GM12872 (cell line): ENCODE data around the gene OXA1L.

Experiments used
- TF ChIP-seq, protein P1 (sequence below): IDR thresholded peaks from 3 replicates; pipeline ENCODE4 v1.5.1; 2011; ENCODE audit warnings: low read depth, mild to moderate bottlenecking, low read length, moderate library complexity; ENCODE audit not compliant: insufficient read depth

Gene OXA1L

DNA sequence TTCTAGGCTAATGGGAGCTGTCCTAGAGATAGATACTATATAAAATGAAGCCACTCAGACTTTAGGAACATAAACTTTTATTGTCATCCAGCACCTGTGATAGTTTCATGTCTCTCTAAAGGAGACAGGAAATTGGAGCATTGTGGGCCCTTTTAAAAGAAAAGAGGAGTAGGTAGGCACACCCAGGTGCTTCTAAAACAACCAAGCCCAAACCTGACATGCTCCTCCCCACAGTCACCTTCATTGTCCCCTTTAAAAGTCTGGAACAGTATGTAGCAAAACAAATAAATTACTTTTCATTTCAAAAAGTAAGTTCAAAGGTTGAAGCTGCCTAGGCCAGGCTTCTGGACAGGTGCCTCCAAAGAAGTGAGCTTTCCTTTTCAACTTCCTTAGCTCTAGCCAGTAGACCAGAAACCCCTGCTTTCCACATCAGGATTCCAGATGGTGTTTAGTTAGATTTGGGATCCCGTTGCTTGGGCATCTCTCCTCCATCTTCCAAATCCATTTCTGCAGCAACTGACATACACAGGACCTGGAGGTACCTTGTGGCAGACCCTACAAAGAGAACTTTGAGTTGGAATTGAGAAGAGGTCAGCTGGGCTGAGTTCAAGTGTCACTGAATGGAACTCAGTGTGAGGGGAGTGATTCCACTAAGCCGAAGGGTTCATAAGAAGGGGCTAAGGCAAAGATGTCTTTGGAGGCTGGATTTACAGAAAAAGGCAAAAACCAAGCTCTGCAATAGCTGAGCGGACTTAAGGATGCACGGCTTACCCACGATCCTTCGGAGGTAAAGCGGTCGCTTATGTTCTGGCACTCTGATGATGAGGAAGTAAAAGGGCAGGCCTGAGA lies 6.9 kb downstream of the OXA1L start:
- TF ChIP-seq, protein P1, sequence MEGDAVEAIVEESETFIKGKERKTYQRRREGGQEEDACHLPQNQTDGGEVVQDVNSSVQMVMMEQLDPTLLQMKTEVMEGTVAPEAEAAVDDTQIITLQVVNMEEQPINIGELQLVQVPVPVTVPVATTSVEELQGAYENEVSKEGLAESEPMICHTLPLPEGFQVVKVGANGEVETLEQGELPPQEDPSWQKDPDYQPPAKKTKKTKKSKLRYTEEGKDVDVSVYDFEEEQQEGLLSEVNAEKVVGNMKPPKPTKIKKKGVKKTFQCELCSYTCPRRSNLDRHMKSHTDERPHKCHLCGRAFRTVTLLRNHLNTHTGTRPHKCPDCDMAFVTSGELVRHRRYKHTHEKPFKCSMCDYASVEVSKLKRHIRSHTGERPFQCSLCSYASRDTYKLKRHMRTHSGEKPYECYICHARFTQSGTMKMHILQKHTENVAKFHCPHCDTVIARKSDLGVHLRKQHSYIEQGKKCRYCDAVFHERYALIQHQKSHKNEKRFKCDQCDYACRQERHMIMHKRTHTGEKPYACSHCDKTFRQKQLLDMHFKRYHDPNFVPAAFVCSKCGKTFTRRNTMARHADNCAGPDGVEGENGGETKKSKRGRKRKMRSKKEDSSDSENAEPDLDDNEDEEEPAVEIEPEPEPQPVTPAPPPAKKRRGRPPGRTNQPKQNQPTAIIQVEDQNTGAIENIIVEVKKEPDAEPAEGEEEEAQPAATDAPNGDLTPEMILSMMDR, result no peak

DNA sequence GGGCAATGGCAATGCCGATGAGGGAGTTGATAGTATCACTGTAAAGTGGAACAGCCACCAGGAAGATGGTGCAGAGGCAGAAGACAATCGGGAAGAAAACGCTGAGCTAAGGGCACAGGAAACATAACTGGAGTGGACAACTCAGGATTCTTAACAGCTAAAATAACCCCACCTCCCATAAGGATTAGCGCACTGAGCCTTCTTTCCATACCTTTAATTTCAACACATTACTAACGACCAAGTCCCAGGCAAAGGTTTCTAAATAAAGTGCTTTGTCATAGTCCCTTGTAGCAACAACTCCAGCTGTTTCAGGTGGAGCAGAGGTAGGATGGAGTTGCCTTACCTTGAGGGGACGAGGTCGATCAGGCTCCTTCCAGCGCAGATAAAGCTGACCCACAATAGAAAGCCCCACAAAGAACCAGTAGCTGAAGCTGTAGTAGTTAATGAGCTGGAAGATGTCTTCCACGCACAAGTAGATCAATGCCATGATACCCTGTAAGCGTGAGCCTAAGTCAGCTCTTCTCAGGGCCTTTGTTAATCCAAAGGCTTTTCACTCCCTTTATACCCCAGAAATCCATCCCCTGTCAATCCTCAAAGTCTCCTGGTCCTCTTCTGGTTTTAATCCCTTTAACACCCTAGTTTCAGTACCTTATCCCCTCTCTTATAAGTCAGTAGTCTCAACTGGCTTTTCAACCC lies 7.7 kb downstream of the OXA1L start:
- TF ChIP-seq, protein P1, result no peak

DNA sequence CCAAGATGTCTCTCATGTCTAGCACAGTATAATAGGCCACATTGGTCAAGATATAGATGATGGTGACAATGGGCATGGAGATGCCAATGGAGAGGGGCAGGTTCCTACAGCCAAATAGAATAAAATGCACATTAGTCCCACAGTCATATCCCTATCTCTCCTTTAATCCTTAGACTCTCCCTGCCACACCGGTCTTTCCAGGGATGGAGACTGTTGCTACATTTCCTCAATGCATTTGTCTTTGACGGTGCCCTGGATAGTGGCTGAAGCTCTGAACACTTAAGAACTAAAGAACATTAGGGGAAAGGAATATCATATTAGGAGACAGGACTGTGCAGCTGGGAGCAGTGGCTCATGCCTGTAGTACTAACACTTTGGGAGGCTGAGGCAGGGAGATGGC lies 9.7 kb downstream of the OXA1L start:
- TF ChIP-seq, protein P1, result no peak

DNA sequence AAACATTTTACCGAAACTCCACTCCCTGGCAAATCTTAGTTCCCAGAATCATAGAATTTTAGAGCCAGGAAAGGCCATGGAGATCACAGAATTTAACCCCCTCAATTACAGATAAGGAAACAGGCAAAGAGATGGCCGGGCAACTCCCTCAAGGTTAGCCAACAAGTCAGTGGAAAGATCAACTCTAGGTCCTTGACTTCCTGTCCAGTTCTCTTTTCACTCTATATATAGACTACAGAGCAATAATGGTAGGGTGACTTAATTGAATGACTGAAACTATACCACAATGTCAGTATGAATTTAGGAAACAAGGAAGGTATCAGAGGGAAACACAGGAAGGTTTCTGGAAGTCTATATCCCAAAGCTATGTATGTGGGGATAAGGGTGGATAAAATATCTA lies 11.6 kb downstream of the OXA1L start:
- TF ChIP-seq, protein P1, result no peak

DNA sequence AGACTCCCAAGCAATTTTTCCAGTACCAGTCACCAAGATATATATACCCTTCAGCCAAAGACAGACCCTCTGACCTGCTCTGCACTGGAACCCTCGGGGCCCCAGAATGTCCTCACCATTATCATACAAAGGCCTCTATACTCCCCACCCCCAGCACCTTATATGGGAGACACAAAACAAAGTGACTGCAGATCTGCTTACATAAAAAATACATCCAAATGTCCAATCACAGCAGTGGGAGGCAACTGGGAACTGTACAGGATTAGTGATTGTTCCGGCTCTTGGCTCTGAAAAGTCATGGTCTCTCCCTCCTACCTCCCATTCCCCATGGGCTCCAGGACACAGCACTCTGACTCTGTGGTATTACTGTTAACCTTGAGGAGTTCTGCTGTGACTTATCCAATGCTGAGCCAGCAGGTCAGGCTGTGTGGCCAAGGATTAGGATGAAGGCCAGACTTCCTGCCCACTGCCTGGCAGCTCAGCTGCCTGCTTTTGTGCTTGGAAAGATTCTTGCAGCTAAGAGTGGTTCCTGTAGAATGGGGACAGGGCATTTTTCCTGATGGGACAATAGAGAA lies 13.7 kb downstream of the OXA1L start:
- TF ChIP-seq, protein P1, result no peak

DNA sequence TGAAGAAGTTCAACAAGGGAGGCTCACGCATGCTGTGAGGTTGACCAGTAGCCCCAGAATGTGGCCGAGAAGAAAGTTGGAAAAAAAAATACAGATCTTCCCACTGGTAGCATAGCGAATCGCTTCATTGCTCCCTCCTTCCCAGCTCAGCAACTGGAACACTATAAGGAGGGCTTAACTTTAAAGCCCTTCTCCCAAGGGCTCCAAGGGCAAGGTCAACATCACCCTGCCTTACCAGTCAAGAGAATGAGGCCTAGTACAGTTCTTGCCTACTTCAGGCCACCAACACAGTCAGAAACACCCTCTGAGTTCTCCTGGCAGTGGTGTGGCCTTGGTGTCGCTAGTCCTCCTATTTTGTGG lies 14.4 kb downstream of the OXA1L start:
- TF ChIP-seq, protein P1, result no peak

DNA sequence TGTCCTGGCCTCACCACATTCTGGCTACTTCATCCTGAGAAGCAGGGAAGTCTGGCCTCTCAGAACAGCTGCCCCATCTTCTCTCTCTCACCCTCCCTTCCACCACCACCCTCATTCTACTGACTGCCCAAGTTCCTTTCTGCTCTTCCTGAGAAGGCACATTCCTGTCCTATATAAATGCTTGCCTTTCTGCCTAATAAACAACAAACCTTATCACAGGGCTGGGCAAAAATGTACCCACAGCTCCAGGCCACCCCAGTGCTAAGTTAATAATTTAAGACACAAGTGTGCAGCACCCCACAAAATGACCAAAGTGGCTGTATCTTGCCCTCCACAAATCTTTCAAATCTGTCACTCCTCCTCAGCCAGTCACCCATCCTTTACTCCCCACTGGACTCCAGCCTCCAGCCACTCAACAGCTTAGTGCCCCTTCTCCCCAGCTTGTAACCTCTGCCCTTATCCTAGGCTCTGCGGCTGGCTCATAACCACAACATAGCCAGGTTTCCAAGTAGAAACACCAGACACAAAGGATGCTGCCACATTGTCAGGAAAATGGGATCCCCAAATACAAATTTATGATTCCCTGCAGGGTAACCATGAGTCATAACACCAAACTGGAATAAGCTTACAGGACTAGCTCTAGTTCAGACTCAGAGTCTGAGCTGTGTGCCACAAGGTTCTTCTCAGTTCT lies 15.0 kb downstream of the OXA1L start:
- TF ChIP-seq, protein P1, result no peak
